GM19397 (cell line): ENCODE results near the gene APBA2.

Source experiments
- ATAC-seq: cut with Tn5 transposase; IDR thresholded peaks from one replicate; pipeline ENCODE4 v1.9.1; 2021; ENCODE audit warnings: mild to moderate bottlenecking, moderate library complexity; ENCODE audit not compliant: unreplicated experiment

The APBA2 gene

DNA sequence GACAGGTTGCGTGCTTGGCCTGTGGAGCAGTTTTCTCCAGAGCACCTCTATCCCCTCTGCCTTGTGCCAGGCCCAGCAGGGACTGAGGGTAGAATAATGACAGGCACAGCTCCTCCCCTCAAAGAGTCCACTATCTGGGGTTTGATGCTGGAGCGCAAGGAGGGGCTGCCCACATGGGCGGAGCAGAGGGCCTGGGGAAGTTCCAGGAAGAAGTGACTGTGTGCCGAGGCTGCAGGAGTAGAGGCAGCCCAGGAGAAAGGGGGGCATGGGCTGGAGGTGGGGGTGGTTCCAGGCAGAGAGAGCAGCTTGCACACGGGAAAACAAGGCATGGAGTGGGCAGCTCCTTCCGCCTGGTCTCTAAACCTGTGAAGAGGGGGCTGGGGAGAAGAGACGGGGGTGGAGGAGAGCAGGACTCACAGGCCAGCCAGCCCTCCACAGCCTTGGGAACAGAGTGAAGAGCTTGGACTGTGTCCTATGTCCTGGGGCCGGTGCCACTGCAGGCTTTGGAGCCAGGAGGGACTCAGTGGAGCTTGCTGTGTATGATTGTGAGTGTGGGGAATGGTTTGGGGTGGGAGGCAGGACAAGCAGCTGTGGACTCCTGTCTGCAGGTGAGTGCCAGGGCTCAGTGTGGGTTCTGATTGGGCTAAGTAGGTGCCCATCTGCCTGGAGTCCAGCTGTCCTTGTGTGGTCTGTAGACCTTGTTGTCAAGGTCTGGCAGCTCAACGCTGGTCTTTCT lies 48.1 kb downstream of the APBA2 start:
- no peak for ATAC-seq

DNA sequence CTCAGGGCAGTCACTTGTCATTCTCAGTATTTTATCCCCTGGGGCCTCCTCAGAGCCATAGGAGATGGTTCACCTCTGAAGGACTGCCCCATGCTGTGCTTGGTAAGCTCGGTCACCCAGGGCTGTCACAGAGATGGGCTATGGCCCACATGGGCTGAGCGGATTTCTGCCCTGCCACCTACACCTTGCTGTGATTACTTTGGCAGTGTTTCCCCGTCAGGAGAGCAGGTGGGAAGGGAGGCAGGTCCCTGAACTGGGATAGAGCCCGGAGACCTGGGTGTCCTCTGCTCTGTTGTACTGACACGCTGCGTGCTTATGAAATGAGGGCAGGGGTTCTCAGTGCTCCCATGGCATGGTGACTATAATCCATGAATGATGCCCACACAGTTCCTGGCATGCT lies 48.9 kb downstream of the APBA2 start:
- ATAC-seq: no peak

DNA sequence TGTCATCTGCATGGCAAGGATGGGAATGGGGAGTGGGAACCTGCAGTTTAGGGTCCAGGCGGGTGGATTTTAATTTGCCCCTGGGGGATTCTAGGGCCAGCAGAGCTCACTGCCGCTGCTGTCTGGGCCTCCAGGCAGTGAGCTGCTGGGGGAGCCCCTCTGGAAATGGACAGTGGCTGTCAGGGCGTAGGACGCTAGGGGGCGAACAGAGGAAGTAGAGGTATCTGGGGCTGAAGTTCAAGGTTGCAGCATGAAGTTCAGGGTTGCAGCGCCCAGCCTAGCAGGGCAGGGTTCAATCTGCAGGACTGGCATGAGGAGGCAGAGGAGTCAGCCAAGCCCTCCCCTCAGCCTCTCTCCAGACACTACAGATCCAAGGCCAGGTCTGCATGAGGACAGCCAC lies 49.5 kb downstream of the APBA2 start:
- ATAC-seq: no peak

DNA sequence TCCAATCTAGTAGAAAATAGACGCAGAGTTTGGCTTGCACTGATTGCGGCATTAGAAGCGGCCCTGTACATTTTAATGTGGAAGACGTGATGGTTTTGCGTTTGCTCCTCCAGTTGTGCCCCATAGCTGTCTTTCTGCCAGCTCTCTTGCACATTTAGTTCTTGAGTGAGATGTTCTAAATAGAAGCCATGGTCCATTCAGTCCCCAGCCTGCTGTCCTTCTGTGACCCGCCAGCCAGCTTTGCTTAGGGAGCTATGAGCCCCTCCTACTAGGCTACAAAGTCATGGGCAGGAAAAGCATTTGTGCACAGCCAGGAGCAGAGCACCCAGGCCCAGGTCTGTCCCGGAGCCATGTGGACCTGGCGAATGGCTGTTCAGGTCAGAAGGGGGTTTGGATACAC lies 50.3 kb downstream of the APBA2 start:
- no peak for ATAC-seq

DNA sequence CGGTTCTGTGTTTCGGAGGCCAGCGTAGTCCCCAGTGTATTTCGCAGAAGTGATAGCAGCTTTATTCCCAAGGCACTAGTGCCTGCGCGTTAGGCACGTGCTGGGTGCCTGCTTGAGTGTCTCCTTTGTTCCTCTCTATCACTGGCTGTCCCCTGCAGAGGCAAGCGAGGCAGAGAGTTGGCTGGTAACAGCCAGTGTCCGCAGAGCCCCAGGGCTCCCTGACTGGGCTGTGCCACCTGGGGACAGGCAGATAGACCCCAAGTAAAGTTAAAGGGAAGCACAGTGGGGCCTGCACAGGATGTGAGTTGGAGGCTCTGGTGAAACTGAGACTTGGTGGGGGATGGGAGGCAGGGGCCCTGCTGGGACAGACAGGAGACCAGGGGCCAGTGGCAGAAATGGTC lies 50.7 kb downstream of the APBA2 start:
- ATAC-seq: no peak

DNA sequence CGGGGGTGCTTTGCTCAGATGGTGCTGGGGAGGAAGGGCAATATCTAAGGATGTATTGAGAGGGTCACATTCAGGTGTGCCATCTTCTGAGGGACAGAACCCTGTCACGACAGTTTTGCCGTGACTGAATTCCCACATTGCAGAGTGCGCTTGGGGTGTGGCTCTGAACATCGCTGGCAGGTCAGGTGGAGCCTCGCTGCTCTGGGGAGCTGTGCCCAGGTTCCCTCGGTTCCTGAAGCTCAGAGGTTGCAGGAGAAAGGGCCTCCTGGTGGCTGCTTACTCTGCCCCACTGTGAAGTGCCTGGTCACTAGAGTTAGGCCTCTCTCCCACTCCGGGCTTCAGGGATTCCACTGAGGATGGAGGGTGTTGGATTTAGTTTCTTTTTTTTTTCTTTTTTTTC lies 51.5 kb downstream of the APBA2 start:
- ATAC-seq: no peak

DNA sequence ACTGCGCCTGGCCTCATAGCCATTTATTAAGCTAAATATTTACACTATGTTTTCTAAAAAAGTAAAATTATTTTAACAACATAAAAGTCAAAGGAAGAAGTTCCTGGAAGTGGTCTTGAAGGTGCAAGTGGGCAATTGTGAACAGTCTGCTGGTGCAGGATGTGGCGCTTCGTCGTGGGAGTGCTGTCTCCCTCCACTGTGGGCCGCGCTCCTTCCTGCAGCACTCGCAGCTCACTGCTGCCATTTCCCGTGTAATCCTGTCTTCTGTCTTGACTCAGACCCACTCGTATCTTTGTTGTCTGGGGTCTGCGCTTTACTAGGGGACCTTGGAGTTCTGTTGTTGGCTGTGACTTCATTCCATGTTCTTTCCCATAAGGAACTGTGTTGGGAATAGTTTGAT lies 56.3 kb downstream of the APBA2 start:
- ATAC-seq: no peak

DNA sequence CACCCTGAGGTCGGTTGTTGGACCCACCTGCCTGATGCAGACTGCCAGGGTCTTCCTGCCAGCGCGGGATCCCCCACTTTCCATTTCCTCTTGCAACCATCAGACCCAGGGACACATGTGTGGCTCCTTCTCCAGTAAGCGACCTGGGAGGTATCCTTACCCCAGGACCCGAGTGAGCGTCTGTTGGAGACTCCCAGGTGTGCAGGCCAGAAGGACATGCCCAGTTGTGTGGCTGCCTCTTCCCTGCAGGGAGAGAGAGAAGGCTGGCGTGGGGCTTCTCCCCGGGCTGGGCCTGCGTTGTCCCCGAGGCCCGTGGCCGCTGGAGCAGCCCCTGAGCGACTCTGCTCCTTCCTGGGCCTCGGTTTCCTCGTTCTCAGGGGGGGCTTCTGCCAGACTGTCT lies 56.8 kb downstream of the APBA2 start:
- ATAC-seq: no peak

DNA sequence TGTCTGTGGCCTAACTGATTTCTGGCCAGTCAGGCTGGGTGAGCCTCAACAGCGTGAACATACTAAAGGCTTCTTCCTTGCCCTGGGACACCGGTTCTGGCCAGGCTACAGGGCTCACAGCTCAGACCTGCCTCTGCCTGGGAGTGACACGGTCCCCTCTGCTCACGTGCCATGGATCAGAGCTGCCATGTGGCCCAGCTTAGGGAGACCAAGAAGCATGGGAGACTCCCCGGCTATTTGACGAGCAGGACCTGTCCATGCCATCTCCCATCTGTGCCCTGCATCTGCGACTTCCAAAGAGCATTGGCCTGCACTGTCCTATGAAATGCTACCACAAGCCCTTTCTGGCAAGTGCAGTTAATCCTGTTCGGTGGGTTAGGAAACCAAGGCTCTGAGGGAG lies 57.4 kb downstream of the APBA2 start:
- ATAC-seq: no peak

DNA sequence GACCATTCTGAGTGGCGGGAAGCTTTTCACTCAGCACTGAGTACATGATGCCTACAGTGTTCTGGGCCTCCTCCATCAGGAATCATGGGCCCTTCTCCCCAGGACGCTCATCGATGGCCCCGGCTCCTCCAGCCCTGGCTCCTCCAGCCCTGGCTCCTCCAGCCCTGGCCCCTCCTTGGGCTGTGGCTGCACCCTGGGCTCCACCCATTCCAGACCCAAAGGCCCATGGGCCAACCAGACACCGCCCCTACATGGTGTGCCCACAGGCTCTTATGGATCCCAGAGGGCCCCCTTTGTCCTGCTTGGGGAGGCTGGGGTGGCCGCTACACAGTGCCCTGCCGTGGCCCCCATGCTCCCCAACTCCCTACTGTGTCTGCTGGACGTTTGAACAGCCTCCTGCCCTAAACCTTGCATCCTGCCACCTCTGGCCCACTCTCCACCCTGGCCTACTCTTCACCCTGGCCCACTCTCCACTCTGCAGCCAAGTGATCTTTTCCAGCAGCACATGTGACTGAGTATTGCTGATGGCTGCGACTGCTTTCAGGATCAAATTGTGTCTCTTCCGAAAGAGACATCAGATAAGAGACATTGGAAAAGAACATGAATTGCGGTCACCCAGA lies 57.9 kb downstream of the APBA2 start:
- no peak for ATAC-seq

DNA sequence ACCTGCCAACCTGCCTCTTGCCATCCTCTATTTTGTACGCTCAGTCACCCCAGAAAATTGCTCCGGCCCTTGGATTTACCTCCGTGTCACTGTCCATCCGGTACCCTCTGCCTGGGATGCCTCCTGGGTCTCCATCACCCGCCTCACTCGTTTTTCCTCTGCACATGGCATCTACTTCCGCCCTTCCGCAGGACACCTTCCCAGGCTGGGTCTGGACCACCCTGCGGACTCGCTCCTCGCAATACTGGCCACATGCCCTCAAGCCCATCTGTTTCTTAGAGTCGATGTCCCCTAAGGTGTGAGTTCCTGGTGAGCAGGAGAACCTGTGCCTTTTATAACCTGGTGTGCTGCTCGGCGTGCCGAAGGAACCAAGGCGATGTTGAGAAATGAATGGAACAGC lies 58.5 kb downstream of the APBA2 start:
- no peak for ATAC-seq

DNA sequence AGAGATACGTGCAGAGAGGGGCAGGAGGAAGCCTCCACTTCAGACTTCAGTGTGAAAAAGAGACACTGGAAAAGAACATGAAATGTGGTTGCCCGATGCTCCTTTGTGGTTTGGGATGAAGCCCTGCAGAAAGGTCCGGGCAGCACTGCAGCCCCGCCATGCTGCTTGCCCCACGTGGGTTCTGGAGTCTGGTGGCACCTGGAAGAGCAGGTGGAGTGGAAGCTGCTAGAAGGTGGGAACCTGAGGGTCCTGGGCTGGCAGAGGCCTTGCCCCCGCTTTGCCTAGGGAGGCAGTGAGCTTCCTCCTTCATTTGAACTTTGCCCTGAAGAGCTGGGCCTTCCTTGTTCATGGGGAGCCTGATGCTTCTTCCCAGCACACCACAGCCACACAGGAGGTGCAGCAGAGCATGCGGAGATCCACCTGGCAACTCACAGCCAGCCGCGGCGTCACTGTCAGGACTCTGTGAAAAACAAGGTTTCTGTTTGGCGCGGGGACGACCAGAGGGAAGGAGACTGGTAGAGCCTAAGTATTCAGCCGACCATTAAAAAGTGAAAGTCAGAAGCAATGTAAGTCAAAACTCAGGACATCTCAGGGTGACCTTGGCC lies 59.0 kb downstream of the APBA2 start:
- no peak for ATAC-seq

DNA sequence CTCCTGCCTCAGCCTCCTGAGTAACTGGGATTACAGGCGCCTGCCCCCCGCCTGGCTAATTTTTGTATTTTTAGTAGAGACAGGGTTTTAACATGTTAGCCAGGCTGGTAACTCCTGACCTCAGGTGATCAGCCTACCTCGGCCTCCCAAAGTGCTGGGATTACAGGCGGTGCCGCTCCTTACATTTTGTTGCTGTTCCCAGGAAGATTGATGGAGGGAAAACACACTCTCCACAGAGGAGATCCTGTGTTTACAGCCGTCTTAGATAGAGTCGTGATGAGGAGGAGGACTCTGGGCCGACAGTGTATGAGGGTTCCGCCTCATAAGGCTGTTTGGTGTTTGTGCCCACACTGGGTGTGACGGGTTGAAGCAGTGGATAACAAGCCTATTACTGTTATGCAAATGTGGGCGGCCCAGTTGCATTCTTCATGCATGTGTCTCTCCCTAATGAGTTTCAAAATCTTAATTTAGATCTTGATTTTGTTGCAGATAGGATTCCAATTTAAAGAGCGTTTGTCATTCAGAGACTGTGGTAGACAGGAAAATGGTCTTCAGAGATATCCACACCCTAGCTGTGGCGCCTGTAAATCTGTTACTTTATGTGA lies 60.0 kb downstream of the APBA2 start:
- ATAC-seq: no peak

DNA sequence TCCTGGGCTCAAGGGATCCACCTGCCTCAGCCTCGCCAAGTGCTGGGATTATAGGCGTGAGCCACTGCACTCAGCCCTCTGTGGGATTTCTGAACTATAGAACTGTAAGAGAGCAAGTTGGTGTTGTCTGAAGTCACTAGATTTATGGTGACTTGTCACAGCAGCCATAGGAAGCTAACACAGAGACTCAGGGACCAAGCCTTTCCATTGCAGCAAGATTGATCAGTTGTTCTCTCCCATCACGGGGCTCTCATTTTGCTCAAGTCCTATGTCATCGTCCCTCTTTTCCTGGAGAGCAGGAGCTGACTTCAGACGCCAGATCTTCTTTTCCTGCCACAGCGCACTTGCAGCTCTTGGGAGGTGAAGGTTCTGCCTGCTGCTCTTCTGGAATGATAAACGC lies 61.0 kb downstream of the APBA2 start:
- ATAC-seq: no peak

DNA sequence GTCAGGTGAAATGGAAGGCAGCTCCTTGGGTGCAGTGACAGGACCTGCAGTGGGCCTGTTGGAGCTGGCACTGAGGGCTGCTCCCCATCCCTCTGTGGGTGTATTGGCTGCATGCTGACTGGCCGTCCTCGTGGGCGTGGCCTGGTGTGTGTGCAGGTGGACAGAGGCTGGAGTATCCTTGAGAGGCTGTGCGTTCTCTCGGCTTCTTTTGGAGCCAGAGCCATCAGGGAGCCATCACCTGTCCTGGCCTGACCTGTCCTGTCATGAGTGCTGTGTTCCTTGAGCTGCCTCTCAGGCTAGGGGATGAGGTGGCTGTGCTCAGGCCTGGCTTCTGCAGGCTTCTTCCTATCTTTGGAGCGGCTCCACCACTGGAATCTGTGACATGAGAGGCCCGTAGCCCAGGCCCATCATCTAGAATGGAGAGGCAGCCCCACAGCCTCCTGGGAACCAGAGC lies 61.5 kb downstream of the APBA2 start:
- no peak for ATAC-seq

DNA sequence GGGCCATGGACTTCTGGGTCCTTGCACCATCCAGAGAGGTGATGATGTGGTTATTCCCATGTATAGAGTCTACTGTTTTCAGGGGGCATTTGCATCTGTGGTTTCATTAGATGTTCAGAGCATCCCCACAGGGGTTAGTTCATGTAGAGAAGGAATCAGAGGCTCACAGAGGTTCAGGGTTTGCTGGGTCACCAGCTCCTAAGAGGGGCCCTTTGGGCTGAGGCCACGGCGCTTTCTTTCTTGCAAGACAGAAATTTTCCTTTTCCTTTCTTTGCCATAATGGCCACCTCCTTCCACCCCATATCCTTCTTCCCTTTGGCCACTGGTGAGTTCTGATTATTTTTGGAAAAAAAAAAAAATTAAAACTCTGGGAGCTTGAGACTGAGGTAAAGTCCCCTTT lies 62.3 kb downstream of the APBA2 start:
- ATAC-seq: no peak

DNA sequence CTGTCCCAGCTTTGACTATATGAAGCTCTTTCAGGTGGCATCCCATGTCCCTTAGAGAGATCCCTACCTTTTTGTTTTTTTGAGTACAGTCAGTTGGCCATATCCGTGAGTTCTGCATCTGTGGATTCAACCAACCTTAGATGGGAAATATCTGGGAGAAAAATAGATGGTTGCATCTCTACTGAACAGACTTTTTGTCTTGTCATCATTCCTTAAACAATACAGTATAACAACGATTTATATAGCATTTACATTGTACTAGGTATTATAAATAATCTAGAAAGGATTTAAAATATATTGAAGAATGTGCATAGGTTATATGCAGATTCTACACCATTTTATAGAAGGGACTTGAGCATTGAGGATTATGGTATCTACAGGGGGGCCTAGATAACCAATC lies 65.1 kb downstream of the APBA2 start:
- ATAC-seq: no peak

DNA sequence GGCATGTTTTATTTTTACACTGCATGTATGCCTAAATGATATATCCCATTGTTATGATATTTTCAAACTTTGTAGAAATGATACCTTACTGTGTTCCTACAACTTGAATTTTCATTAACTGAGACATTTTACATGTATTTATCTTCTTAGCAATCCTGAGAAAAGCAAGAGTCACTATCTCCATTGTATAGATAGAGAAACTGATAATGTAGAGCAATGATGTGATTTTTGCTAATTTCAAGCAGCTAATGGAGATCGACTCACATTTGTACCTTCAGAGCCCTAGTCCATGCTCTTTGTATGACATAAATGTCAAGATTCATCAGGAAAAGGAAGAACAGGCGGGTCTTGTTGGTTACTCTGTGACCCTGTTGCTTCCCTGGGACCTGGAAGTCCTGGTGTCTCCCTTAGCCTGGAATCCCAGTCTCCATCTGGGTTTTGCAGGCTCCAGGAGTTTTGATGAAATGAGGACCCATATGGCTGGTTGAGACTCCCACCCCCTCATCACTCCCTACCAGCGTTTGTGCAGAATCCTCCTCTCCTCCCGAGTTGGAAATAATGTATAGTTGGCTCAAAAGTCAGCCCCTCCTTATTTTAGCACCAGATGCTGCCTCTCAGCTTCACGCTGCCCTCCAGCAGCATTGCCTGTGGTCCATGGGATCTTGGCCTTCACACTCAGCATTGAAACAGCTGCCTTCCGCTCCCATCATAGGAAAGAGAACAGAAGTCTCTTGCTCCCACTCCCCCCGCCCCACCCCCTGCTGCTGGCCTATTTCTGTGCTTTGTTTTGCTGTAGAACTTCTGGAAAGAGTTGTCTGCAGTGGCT lies 67.1 kb downstream of the APBA2 start:
- ATAC-seq: no peak

DNA sequence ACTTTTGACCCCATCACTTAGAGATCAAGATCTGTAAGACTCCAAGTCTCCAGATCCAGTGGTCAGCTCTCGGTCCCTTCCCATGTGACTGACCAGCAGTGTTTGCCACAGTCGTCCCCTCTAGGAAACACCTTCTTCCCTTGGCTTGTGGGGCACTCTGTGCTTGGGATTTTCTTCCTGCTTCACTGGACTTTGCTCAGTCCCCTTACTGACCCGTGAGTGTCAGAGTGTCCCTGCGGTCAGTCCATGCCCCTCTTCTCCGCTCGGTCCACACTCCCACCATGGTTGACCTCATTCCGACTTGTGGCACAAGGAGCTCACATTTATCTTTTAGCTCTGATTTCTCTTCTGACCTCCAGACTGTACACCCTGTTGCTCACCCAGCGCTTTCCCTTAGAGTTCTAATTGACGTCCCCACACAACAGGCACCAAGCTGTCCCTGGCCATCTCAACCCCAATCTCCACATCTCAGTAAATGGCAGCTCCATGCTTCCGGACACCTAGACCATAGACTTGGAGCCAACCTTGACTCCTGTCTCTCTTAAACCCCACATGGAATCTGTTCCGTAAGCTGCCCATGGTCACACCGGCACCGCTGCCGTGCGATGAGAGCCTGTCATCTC lies 67.9 kb downstream of the APBA2 start:
- ATAC-seq: no peak

DNA sequence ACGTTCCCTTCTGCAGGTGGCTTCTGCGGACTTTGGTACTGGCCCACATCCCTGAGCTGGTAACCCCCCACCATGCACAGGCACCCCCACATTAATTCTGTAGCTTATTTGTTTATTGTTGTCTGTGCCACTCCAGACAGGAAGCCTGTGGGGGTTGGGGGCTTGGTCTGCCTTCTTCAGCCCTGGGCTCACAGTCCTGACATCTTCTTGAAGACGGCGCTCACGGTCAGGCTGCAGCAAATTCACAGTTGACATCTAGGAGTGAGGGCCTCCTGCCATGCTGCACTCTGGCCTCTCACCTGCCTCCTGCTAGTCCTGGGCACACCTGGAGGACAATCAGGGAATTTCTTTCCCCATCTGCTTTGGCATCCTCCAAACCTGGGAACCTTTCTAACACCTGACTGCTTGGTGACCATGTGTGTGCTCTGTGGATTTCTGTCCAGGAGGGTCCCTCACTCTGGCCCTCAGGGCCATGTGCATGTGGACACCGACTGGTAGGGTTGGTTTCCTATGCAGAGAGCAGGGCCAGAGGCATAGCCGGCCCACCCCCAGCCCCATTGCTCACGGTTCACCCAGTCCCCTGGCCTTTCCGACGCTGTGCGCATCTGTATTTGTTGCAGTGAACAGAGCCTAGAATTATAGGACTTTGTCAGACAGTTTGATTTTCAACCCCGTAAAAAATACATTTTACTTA lies 68.8 kb downstream of the APBA2 start:
- ATAC-seq: no peak
